Stimulated activated naive CD8-positive, alpha-beta T cell treated with anti-CD3 and anti-CD28 coated beads, Interleukin-15, amount 100 ng/mL, for 72 hours (primary cell): Measurements from ENCODE around the gene SEM1.
"Not testable (repeated sequence)": the region's sequence is repeated elsewhere in the genome, so short reads cannot be mapped to it uniquely, and the experiment has no call there.

Experiments
- ATAC-seq: fragments of 150-1000 bp; cut with Tn5 transposase; 2 replicates; pipeline ENCODE4 v1.10.0; 2021; ENCODE audit warnings: mild to moderate bottlenecking, moderate library complexity
- DNase-seq, 2 donors: peaks; one replicate each; pipeline ENCODE4 v3.0.0; 2021 to 2022
- H3K27ac Mint-ChIP-seq, 2 donors: one replicate each; pipeline ENCODE4 v1.8.0; 2022; ENCODE audit warnings: mild to moderate bottlenecking in 2 of 2, mixed read lengths in 2 of 2, moderate library complexity in 2 of 2
- H3K27me3 Mint-ChIP-seq: one replicate; pipeline ENCODE4 v1.8.0; 2022; ENCODE audit warnings: mixed read lengths
- H3K4me1 Mint-ChIP-seq: one replicate; pipeline ENCODE4 v1.8.0; 2022; ENCODE audit warnings: mild to moderate bottlenecking, mixed read lengths
- H3K4me3 Mint-ChIP-seq, 2 donors: one replicate each; pipeline ENCODE4 v1.8.0; 2022; ENCODE audit warnings: mild to moderate bottlenecking in 2 of 2, mixed read lengths in 2 of 2, moderate library complexity in 1 of 2
- H3K9me3 Mint-ChIP-seq, 2 donors: one replicate each; pipeline ENCODE4 v1.8.0; 2022; ENCODE audit warnings: mixed read lengths in 2 of 2

SEM1 gene

GRCh38 chr7:96718107-96719003 lies 8.7 kb upstream of the SEM1 start:
- Mint-ChIP-seq H3K27ac (no peak overlapping the region), H3K9me3 (peaks cover 11 to 12% of the 10 kb centered on the region in 2 donors), H3K4me1 (no peaks in the 10 kb centered on the region), H3K4me3 (no peak overlapping the region), H3K27me3 (peaks cover 61% of the 10 kb centered on the region)
- DNase-seq (no peak), ATAC-seq (no peak)

- Mint-ChIP-seq H3K4me1 (peaks cover 4% of the 10 kb centered on the region), H3K4me3 (no peak overlapping the region), H3K9me3 (peaks cover 14 to 24% of the 10 kb centered on the region in 2 donors), H3K27ac (no peak overlapping the region), H3K27me3 (peaks cover 23% of the 10 kb centered on the region)
- DNase-seq, result no peak
- no peak for ATAC-seq
Measured at GRCh38 chr7:96713037-96713436, 3.4 kb upstream of the SEM1 start.

- Mint-ChIP-seq H3K4me3 (no peak overlapping the region), H3K4me1 (peaks cover 17% of the 10 kb centered on the region)
- no peak for ATAC-seq
Measured at GRCh38 chr7:96710544-96710943, 898 bp upstream of the SEM1 start.

DNA sequence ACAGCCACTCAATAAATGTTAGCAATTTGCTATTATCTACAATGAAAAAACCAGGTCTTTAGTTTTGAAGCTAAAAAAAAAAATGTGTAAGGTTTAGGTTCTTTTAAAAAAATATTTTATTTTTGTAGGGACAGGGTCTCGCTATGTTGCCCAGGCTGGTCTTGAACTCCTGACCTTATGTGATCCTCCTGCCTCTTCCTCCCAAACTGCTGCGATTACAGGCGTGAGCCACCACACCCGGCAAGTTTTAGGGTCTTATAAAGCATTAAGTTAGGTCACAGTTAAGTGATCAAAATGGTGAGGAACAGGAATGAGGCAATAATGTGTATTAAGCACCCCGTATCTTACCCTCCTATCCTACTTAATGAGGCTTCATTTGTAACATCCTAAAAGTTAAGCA lies 774 bp downstream of the SEM1 start:
- Mint-ChIP-seq H3K4me1 (peaks cover 24% of the 10 kb centered on the region), H3K27me3 (peaks cover under 1% of the 10 kb centered on the region), H3K27ac (peak overlapping the region; percentile 97 to 99), H3K4me3 (peak overlapping the region; percentile 96 to 99), H3K9me3 (peaks cover 7 to 18% of the 10 kb centered on the region in 2 donors)
- DNase-seq (no peak), ATAC-seq (peak; percentile 22)

More at GRCh38 chr7:96710544-96710943, 898 bp upstream of the SEM1 start:
- Mint-ChIP-seq H3K9me3 (peaks cover 14 to 24% of the 10 kb centered on the region in 2 donors), H3K27me3 (peaks cover 8% of the 10 kb centered on the region), H3K27ac (no peak overlapping the region)
- DNase-seq, result no peak

DNA sequence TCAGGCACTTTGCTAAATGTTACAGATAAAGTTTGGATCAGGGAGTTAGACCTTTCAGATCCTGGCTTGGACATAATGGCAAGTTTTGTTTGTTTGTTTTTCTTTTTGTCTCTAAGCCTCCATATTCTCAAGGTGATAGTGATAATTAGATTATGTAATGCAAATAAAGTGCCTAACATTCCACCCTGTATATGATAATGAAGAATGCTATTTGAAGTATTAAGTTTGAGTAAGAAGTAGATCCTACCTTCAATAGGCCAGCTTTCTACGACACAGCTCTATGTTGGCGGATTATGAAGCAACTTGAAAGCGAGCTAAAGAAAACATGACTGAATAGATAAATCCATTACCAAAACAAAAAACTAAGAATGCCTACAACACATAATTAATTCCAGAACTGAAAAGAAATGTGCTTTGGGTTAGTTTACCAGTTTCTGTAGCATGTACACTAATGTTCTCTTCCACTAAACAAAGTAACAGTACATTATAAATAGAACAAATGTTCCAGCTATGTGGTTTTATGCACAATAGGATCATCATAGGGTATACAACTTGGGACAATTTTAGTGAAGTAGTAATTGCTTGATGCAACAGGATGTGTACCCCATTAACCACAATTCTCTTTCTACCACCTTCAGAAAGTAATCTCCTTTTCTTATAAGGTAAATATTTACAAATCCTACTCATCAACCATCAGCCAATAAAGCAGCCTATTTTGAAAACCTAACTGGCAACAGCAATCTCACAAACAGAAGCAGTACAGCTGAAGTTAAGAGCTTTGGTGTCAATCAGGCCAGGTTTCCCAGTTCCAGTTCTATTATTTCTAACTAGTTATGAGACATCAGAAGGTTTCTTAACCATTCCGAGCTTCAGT lies 1.5 kb downstream of the SEM1 start:
- Mint-ChIP-seq H3K4me3 (peak overlapping the region; percentile 96 to 99), H3K27ac (no peak overlapping the region), H3K4me1 (peaks cover 28% of the 10 kb centered on the region), H3K9me3 (peaks cover 0 to 11% of the 10 kb centered on the region in 2 donors), H3K27me3 (no peaks in the 10 kb centered on the region)
- no peak for DNase-seq
- ATAC-seq, result no peak

DNA sequence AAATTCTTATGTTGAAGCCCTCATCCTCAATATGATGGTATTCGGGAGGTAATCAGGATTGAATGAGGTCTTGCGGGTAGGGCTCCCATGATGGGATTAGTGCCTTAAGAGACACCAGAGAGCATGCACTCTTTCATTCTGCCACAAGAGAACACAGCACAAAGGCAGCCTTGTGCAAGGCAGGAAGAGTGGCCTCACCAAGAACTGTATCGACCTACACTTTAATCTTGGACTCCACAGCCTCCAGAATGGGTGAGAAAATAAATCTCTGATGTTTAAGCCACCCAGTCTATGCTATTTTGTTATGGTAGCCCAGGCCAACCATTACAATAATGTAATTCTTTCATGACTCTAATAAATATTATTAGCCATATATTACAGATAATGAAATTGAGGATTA lies 8.4 kb downstream of the SEM1 start:
- no peak overlapping the region for H3K27ac Mint-ChIP-seq
- DNase-seq (no peak), ATAC-seq (no peak)
- H3K4me3 Mint-ChIP-seq, result no peak overlapping the region
- H3K9me3 Mint-ChIP-seq, result no peaks in the 10 kb centered on the region
- no peaks in the 10 kb centered on the region for H3K27me3 Mint-ChIP-seq
- H3K4me1 Mint-ChIP-seq, result peaks cover 55% of the 10 kb centered on the region

DNA sequence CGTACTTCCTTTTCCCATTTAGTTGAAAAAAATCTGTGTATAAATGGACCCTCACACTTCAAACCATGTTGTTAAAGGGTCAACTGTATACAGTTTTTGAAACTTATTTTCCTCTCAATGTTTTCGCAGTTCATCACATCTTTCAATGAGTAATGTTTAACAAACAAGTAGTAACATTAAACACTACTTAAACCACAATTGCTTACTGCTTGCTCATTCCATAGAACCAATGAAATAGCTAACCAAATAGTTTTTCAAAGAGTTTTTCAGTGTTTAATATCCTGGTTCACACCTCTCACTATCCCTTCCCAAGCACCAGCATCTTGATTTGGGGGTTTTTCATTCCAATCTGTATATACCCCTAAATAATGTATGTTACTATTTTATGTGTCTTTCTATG lies 9.1 kb downstream of the SEM1 start:
- no peak overlapping the region for H3K27ac Mint-ChIP-seq

GRCh38 chr7:96699219-96699871 lies 10.3 kb downstream of the SEM1 start:
- no peak overlapping the region for H3K27ac Mint-ChIP-seq
- H3K27me3 Mint-ChIP-seq, result no peaks in the 10 kb centered on the region

More for the DNA sequence above, 9.1 kb downstream of the SEM1 start:
- H3K4me3 Mint-ChIP-seq, result no peak overlapping the region
- DNase-seq (no peak), ATAC-seq (no peak)
- H3K4me1 Mint-ChIP-seq, result peaks cover 51% of the 10 kb centered on the region
- H3K27me3 Mint-ChIP-seq, result no peaks in the 10 kb centered on the region
- no peaks in the 10 kb centered on the region for H3K9me3 Mint-ChIP-seq

DNA sequence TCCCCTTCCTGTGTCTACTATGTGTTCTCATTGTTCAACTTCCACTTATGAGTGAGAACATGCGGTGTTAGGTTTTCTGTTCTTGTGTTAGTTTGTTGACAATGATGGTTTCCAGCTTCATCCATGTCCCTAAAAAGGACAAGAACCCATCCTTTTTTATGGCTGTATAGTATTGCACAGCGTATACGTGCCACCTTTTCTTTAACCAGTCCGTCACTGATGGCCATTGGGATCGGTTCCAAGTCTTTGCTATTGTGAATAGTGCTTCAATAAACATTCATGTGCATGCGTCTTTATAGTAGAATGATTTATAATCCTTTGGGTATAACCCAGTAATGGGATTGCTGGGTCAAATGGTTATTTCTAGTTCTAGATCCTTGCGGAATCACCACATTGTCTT lies 11.2 kb downstream of the SEM1 start:
- not testable (repeated sequence) for ATAC-seq, H3K27me3 Mint-ChIP-seq, DNase-seq

More at GRCh38 chr7:96699219-96699871, 10.3 kb downstream of the SEM1 start:
- no peak for ATAC-seq
- Mint-ChIP-seq H3K4me1 (peaks cover 46% of the 10 kb centered on the region), H3K4me3 (no peak overlapping the region), H3K9me3 (no peaks in the 10 kb centered on the region)
- no peak for DNase-seq

DNA sequence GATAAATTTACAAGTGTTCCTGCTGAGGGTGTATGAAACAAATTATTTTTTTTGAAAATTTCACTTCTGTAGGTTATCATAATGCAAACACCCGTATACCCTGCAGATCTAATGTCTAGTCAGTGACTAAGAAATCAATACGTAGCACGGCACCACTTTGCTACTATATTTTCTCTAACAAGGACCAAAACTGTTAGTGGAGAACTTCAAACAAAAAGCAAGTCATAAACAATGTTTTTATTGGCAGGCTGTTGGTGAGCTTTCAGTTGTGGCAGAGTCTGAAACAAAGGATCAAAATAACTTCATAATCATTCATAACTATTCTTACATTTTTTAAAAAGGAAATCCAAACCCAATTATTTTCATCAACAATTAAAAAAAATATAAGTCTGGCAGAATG lies 11.8 kb downstream of the SEM1 start:
- no peak for DNase-seq
- no peak overlapping the region for H3K27ac Mint-ChIP-seq
- no peak overlapping the region for H3K4me3 Mint-ChIP-seq
- no peaks in the 10 kb centered on the region for H3K9me3 Mint-ChIP-seq
- ATAC-seq, result no peak
- H3K27me3 Mint-ChIP-seq, result no peaks in the 10 kb centered on the region
- peaks cover 39% of the 10 kb centered on the region for H3K4me1 Mint-ChIP-seq

More for the DNA sequence above, 11.2 kb downstream of the SEM1 start:
- not testable (repeated sequence) for H3K9me3 Mint-ChIP-seq, H3K4me3 Mint-ChIP-seq, H3K27ac Mint-ChIP-seq
- H3K4me1 Mint-ChIP-seq, result peaks cover 40% of the 10 kb centered on the region

DNA sequence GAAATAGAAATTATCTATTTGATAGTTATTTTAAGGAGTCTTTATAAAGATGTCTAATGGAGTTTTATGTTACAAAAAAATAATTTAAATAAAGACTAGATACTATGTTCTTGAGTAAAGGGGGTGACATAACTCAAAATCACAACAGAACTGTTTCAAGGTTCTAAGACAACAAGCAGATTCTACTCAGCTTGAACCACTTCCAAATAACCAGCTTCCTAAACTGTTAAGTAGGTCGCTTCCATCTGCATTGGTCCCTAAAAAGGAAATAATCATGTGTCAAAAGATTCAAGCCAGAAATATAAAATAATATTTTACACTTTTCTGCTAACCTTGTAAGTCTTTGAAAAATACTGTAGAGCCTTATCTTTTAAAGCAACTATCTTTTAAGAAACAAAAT lies 14.1 kb downstream of the SEM1 start:
- no peaks in the 10 kb centered on the region for H3K27me3 Mint-ChIP-seq
- H3K4me3 Mint-ChIP-seq, result no peak overlapping the region
- no peaks in the 10 kb centered on the region for H3K9me3 Mint-ChIP-seq
- no peak for ATAC-seq
- H3K27ac Mint-ChIP-seq, result no peak overlapping the region
- H3K4me1 Mint-ChIP-seq, result peaks cover 29% of the 10 kb centered on the region
- no peak for DNase-seq

- Mint-ChIP-seq H3K27ac (no peak overlapping the region), H3K27me3 (no peaks in the 10 kb centered on the region), H3K4me3 (no peak overlapping the region), H3K9me3 (no peaks in the 10 kb centered on the region), H3K4me1 (peaks cover 15% of the 10 kb centered on the region)
- DNase-seq (no peak), ATAC-seq (no peak)
Measured at GRCh38 chr7:96694082-96694481, 15.6 kb downstream of the SEM1 start.

GRCh38 chr7:96691702-96692101 lies 17.9 kb downstream of the SEM1 start:
- Mint-ChIP-seq H3K9me3 (no peaks in the 10 kb centered on the region), H3K4me3 (no peak overlapping the region)
- DNase-seq, result no peak

DNA sequence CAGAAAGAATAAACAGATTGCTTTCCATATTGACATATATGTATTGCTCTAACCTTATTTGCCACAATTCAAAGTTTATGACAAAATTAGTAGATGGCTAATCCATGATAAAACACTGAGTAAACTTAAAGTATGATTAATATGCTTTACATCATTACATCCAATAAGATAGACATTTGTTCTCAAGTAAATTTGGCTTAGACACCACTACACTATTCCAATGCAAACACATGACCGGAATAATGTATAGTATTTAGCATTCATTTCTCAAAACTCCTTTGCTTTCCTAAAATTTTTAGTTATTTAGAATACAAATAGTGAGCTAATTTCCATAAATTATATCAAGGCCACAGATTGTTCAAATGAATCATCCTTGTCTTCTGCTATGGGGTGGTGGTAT lies 20.2 kb downstream of the SEM1 start:
- DNase-seq, result no peak
- H3K27ac Mint-ChIP-seq, result no peak overlapping the region
- H3K9me3 Mint-ChIP-seq, result peaks cover 5 to 6% of the 10 kb centered on the region in 2 donors
- no peak for ATAC-seq
- no peak overlapping the region for H3K4me3 Mint-ChIP-seq
- peaks cover 25% of the 10 kb centered on the region for H3K4me1 Mint-ChIP-seq
- no peaks in the 10 kb centered on the region for H3K27me3 Mint-ChIP-seq

More at GRCh38 chr7:96691702-96692101, 17.9 kb downstream of the SEM1 start:
- ATAC-seq, result no peak
- Mint-ChIP-seq H3K27me3 (no peaks in the 10 kb centered on the region), H3K27ac (no peak overlapping the region), H3K4me1 (peaks cover 6% of the 10 kb centered on the region)

DNA sequence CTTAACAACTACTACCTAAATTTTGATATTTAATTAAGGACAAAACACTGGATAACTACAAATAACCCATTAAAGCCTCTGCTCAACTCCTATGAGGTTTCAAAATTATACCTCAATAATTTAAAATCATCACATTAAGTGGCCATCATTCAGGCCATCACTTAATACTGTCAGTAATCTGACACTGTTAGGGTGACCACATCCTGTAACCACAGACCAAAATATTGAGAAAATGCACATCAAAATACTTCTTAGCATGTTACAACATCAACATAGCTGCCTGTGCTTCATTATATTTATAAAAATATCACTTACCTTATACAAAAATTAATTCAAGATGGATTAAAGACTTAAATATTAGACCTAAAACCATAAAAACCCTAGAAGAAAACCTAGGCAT lies 23.3 kb downstream of the SEM1 start:
- DNase-seq (no peak), ATAC-seq (peak; percentile 46)
- peak overlapping the region in 1 of 2 donors; percentile 15 for H3K4me3 Mint-ChIP-seq

More for the DNA sequence above, 23.3 kb downstream of the SEM1 start:
- Mint-ChIP-seq H3K27ac (no peak overlapping the region), H3K27me3 (no peaks in the 10 kb centered on the region), H3K9me3 (peaks cover 20 to 21% of the 10 kb centered on the region in 2 donors), H3K4me1 (peaks cover 20% of the 10 kb centered on the region)
